Posterior cingulate gyrus (tissue), 11 donors: ENCODE data around the gene MRPL52.
A peak's percentile ranks its signal among the peaks of the same experiment; 100 is the strongest.

Experiments used
- DNase-seq, 10 donors: peaks; one replicate each; pipeline versions ENCODE4 v3.0.0 to v3.0.0-alpha.2; 2020 to 2021; ENCODE audit warnings: mixed read lengths in 3 of 10
- intact Hi-C: fragments of 100-400 bp; cut with DNase I; formaldehyde crosslinking; loops from one replicate; pipeline ENCODE4 v1.15.1; 2023

The MRPL52 gene

DNA sequence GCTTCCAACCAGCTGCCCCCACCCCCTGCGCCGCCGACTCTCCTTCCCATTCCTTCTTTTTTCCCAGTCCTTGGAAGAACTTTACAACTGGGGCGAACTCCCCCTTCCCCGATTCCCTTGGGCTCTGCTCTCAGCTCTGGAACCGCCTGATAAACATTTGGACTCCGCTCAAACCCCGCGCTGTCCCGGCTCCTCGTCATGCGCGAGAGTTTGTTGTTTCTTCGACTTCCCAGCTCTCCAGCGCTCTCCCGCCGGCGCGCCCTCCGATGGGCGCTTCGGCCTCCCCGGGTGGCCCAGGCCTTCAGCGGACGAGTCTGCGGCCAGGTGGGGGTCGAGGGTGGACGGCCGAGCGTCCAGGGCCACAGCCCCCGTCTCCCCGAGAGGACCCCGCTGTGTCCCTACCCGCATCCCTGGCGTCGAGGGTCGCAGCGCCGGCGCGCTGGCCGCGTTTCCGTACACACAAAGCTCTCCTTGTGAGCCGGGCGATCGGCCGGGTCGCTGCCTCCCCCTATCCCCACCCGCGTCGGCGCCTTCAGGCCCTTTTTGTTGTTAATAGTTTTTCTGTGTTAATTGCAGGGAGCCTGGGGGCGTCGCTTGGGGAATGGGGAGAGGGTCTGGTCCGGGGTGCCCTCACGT, 7.5 kb downstream of the MRPL52 start:
- peak in 5 of 10 donors; percentile 32 to 88 (median 73) for DNase-seq
- intact Hi-C loops = no loop called here

- intact Hi-C loops = no loop called here
- peak in 2 of 10 donors; percentile 29 to 81 for DNase-seq
These were observed 8.3 kb downstream of the MRPL52 start for GRCh38 chr14:22837750-22838538.

- intact Hi-C loops = no loop called here
- peak in 1 of 10 donors; percentile 64 for DNase-seq
These were observed 8.9 kb downstream of the MRPL52 start for GRCh38 chr14:22838631-22839041.

DNA sequence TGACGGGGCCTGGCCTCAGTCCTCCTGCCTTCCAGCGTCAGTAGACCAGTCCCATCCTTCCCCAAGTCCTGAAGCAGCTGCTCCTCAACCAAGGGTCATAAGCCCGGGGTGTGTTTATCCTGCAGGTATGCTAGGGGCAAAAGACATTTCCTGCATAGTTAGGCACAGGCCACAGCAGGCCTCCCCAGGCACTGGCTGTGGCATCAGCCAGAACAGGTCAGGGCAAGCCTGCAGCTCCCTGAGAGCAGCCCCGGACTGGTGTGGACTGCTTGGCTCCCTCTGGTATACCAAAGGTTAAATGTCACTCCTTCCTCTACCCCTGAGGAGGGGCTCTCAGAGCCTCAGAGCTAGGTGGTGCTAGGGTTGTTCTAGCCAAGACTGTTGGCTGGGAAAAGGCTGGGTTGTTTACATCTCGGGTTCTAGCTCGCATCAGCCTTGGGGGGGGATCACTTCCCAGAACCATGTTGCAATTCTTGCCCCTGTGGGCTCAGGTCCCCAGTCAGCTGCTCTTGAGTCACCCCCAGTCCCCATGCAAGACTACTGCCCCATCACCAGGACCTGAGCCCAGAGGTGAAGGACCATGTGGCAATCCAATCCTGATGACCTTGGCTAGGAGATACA, 9.6 kb downstream of the MRPL52 start:
- peak in 1 of 10 donors; percentile 70 for DNase-seq
- intact Hi-C loops = no loop called here

GRCh38 chr14:22841311-22841710, 11.6 kb downstream of the MRPL52 start:
- DNase-seq = peak in 1 of 10 donors; percentile 49
- intact Hi-C loops = no loop called here

DNA sequence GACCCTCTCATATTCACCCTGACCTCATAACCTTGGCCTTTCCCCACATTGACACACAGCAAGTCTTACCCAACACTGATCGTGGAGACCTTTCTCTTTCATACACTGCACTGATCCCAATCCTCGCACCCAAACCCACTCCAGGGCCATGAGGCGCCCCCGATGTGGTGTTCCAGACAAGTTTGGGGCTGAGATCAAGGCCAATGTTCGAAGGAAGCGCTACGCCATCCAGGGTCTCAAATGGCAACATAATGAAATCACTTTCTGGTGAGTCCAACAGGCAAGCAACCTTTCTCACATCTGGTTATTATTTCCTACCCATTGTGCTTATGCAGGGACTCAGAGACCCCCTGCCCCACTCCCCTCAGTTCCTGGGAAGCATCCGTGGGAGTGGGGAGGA, 12.1 kb downstream of the MRPL52 start:
- DNase-seq = peak in 1 of 10 donors; percentile 51
- intact Hi-C loops = no loop called here

DNA sequence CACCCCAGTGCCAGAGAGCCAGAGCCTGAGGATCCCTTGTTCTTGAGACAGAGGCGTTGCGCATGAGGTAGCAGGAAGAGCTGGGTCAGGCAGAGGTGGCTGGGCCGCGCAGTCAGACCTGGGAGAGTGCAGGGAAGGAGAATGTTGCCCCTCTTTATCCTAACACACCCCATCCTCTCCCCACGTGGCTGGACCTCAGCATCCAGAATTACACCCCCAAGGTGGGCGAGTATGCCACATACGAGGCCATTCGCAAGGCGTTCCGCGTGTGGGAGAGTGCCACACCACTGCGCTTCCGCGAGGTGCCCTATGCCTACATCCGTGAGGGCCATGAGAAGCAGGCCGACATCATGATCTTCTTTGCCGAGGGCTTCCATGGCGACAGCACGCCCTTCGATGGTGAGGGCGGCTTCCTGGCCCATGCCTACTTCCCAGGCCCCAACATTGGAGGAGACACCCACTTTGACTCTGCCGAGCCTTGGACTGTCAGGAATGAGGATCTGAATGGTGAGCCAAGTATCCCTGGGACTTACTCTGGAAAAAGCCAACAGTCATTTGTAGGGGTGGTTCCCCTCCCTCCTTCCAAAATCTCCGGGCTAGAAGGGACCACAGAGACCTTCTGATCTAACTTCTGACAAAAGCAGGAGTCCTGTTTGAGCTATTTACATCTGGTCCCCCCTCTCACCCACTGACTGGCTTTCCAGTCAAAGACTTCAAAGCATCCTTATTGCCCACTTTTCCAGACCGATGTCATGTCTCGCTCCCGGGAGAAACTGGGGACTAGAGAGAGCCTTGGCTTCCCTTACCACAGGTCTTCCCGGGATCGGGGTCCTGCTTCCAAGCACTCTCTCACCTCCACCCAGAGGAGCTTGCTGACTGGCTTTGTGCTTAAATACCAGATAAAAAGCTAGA, 12.8 kb downstream of the MRPL52 start:
- DNase-seq = peak in 1 of 10 donors; percentile 70
- intact Hi-C loops = no loop called here

DNA sequence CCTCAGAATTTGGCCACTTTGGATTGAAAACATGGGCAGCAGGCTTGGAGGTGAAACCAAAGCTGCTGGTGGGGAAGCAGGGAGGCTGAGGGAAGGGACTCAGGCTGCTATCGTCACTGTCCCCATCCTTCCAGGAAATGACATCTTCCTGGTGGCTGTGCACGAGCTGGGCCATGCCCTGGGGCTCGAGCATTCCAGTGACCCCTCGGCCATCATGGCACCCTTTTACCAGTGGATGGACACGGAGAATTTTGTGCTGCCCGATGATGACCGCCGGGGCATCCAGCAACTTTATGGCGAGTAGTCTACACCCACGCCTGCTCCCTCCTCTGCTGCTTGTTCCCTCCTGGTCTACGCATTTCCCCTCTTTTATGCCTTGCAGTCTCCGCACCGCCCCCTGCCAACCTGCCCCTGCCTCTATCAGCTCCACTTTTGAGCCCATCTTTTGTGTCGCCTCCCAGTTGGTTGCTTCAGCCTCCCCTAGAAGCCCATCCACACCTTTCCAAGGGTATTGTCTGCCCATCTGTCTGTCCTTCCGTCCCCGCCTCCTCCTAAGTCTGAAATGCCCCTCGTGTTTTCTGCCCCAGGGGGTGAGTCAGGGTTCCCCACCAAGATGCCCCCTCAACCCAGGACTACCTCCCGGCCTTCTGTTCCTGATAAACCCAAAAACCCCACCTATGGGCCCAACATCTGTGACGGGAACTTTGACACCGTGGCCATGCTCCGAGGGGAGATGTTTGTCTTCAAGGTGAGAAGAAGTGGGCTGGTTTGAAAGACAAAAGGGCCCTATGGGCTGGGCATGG, 13.6 kb downstream of the MRPL52 start:
- DNase-seq = peak in 1 of 10 donors; percentile 61

DNA sequence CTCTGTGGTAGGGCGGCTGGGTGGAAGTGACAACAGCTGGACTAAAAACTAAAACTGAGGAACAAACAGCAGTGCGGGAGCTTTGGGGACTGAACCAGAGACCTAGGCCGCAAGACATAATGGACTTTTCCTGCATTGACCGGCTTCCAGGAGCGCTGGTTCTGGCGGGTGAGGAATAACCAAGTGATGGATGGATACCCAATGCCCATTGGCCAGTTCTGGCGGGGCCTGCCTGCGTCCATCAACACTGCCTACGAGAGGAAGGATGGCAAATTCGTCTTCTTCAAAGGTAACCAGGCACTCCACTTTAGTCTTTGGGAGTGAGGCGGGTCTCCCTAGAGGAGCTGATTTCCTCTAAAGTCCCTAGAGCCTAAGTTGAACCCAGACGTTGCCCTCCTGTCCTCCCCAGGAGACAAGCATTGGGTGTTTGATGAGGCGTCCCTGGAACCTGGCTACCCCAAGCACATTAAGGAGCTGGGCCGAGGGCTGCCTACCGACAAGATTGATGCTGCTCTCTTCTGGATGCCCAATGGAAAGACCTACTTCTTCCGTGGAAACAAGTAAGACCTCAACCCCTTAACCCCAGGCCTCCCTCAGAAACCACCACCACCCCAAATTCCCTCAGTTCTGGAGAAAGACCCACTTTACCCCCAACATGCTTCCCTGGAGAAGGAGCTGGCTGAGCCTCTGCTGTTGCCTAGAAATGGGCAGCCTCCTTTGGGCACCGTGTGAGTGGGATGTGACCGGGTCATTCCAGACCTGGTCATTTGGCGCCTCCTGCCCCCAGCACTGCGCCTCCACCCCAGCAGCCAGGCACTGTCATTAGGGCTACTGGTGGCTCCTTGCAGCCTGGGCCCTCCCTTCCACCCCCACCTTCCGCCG, 14.8 kb downstream of the MRPL52 start:
- peak in 1 of 10 donors; percentile 59 for DNase-seq
- intact Hi-C loops = no loop called here

More for the DNA sequence above, 13.6 kb downstream of the MRPL52 start:
- intact Hi-C loops = no loop called here

GRCh38 chr14:22845103-22845394, 15.4 kb downstream of the MRPL52 start:
- intact Hi-C loops = no loop called here
- peak in 1 of 10 donors; percentile 30 for DNase-seq

GRCh38 chr14:22845821-22846625, 16.3 kb downstream of the MRPL52 start:
- DNase-seq = peak in 2 of 10 donors; percentile 73 to 75
- intact Hi-C loops = no loop called here

- intact Hi-C loops = no loop called here
- peak in 1 of 10 donors; percentile 63 for DNase-seq
These were observed 17.2 kb downstream of the MRPL52 start for GRCh38 chr14:22846811-22847307.

GRCh38 chr14:22847661-22848341, 18.1 kb downstream of the MRPL52 start:
- intact Hi-C loops = no loop called here
- peak in 1 of 10 donors; percentile 58 for DNase-seq

- peak in 1 of 10 donors; percentile 77 for DNase-seq
- intact Hi-C loops = no loop called here
These were observed 18.9 kb downstream of the MRPL52 start for GRCh38 chr14:22848351-22849164.

GRCh38 chr14:22849212-22849819, 19.6 kb downstream of the MRPL52 start:
- intact Hi-C loops = no loop called here
- peak in 2 of 10 donors; percentile 75 to 82 for DNase-seq
